ENCODE data around the gene SUCLA2. TPM values are rescaled to one million over a fixed set of nuclear protein-coding genes. Genes with fewer than 3 reads are reported as not detected.

Gene SUCLA2
- total and polyA plus RNA-seq, 2 donors (not counting 1 experiment from before 2014, with no cell fraction given) = 15.9 to 33.7 TPM

DNA sequence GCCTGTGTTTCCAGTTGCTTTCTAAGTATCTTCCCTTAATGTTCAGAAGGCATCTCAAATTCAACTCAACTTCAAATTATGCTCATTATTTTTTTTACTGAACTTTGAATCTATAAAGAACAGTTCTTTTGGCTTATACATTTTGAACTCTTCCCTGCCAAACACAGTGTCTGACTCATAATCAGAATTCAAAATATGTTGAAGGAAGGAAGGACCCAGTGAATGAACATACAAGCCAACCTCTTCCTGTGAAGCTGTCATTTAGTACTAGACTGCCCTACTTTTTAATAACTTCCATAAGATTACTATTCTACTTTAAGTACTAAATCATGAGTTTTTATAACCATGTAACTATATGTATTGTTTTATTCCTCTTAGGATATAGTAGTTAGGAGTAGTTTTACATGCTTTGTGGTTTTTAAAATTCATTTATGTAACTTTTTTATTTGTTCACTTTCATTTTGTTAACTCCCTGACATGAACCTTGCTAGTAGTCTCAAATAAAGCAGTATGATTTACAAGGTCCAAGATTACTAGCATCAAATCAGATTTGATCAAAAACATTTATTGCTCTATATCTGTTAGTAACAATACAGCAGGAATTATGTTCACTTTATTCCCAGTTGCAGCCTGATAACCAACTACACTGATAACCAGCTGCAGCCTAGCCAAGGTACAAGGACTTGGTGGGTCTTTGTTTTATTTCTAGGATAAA is 42.9 kb upstream of the SUCLA2 start:
- TF ChIP-seq EZH2 (IDR thresholded peaks at IDR 0.05; ENCODE audit: borderline replicate concordance, insufficient read depth, low read depth, low read length, poor library complexity, severe bottlenecking) = no peak
- TF ChIP-seq, protein P1, sequence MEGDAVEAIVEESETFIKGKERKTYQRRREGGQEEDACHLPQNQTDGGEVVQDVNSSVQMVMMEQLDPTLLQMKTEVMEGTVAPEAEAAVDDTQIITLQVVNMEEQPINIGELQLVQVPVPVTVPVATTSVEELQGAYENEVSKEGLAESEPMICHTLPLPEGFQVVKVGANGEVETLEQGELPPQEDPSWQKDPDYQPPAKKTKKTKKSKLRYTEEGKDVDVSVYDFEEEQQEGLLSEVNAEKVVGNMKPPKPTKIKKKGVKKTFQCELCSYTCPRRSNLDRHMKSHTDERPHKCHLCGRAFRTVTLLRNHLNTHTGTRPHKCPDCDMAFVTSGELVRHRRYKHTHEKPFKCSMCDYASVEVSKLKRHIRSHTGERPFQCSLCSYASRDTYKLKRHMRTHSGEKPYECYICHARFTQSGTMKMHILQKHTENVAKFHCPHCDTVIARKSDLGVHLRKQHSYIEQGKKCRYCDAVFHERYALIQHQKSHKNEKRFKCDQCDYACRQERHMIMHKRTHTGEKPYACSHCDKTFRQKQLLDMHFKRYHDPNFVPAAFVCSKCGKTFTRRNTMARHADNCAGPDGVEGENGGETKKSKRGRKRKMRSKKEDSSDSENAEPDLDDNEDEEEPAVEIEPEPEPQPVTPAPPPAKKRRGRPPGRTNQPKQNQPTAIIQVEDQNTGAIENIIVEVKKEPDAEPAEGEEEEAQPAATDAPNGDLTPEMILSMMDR (IDR thresholded peaks at IDR 0.05) = no peak
- Histone ChIP-seq H3K4me3 (ENCODE audit: control extremely low read depth in 1 of 5, extremely low read depth in 1 of 5, insufficient read depth in 1 of 5, low read depth in 2 of 5, low read length in 4 of 5) (no peak overlapping the region), H3K4me2 (replicated peaks; ENCODE audit: low read depth, low read length, poor library complexity, severe bottlenecking) (no peak overlapping the region), H3K79me2 (ENCODE audit: control insufficient read depth, insufficient read depth, low read length) (no peaks in the 10 kb centered on the region), H4K20me1 (ENCODE audit: control insufficient read depth, insufficient read depth, low read length, poor library complexity, severe bottlenecking) (no peaks in the 10 kb centered on the region), H3K27me3 (replicated peaks in 1 of 4; ENCODE audit: control extremely low read depth in 1 of 4, control insufficient read depth in 3 of 4, insufficient read depth in 4 of 4, low read length in 3 of 4) (no peaks in the 10 kb centered on the region), H3K27ac (ENCODE audit: low read length in 2 of 2) (no peak overlapping the region), H2AFZ (ENCODE audit: insufficient read depth, low read depth, low read length, poor library complexity, severe bottlenecking) (no peak overlapping the region), H3K9me3 (ENCODE audit: control extremely low read depth in 1 of 3, control insufficient read depth in 2 of 3, insufficient read depth in 1 of 3, low read length in 2 of 3) (no peaks in the 10 kb centered on the region), H3K9ac (ENCODE audit: low read length) (no peak overlapping the region), H3K4me1 (ENCODE audit: control insufficient read depth in 2 of 2, insufficient read depth in 2 of 2, low read length in 2 of 2) (no peaks in the 10 kb centered on the region), H3K36me3 (replicated peaks in 1 of 2; ENCODE audit: control extremely low read depth in 1 of 2, control insufficient read depth in 1 of 2, extremely low read depth in 1 of 2, insufficient read depth in 2 of 2, low read length in 1 of 2) (peaks cover 0 to 14% of the 10 kb centered on the region in 2 experiments)
- intact Hi-C loops (cut with micrococcal nuclease) = no loop called here
- H3K27ac Mint-ChIP-seq = no peak overlapping the region
- ChIA-PET POLR2A (no interaction called here), CTCF (interaction anchor here (0.6 to 0.9 kb wide), 2 partner anchors 22 to 1754 kb away, joined by 3 read pairs; no protein-coding TSS in a partner anchor)
- DNase-seq = no peak
- peaks cover 3% of the 10 kb centered on the region for H3K4me1 Mint-ChIP-seq
- no peaks in the 10 kb centered on the region for H3K27me3 Mint-ChIP-seq
- H3K4me3 Mint-ChIP-seq = no peak overlapping the region
- H3K9me3 Mint-ChIP-seq (ENCODE audit: insufficient read depth) = no peaks in the 10 kb centered on the region
- ATAC-seq (ENCODE audit: low read depth) = no peak

DNA sequence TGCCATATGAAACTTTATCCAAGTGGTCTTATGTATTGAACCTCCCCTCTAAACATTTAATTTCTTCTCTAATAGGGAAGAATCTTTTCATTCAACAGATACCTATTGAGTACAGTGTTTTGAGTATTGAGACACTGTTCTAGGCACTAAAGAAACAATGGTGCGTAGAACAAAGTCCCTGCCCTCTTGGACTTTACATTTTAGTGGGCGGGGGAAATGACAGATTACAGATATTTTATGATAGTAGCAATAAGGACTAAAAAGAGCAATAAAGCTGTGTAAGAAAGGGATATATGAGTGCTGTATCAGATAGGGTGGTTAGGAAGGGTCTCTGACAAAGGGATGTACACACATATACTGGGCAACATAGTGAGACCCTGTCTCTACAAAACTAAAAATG is 41.8 kb upstream of the SUCLA2 start:
- H4K20me1 ChIP-seq (ENCODE audit: control insufficient read depth, insufficient read depth, low read length, poor library complexity, severe bottlenecking) = no peaks in the 10 kb centered on the region
- H3K79me2 ChIP-seq (ENCODE audit: control insufficient read depth, insufficient read depth, low read length) = no peaks in the 10 kb centered on the region
- CTCF ChIA-PET = no interaction called here
- Mint-ChIP-seq H3K27me3 (no peaks in the 10 kb centered on the region), H3K4me1 (peaks cover 11% of the 10 kb centered on the region), H3K9me3 (ENCODE audit: insufficient read depth) (no peaks in the 10 kb centered on the region), H3K27ac (no peak overlapping the region), H3K4me3 (no peak overlapping the region)
- TF ChIP-seq EZH2 (IDR thresholded peaks at IDR 0.05; ENCODE audit: borderline replicate concordance, insufficient read depth, low read depth, low read length, poor library complexity, severe bottlenecking) = no peak
- TF ChIP-seq, protein P1 (IDR thresholded peaks at IDR 0.05) = no peak
- no peak overlapping the region for H3K4me3 ChIP-seq (ENCODE audit: control extremely low read depth in 1 of 5, extremely low read depth in 1 of 5, insufficient read depth in 1 of 5, low read depth in 2 of 5, low read length in 4 of 5)
- H3K4me2 ChIP-seq (replicated peaks; ENCODE audit: low read depth, low read length, poor library complexity, severe bottlenecking) = no peak overlapping the region
- WGBS (ENCODE audit: insufficient coverage) = no CpG with 5 or more reads among the region's 2 CpGs
- POLR2A ChIA-PET = no interaction called here
- peaks cover 7 to 9% of the 10 kb centered on the region in 2 donors for H3K4me1 ChIP-seq (ENCODE audit: control insufficient read depth in 2 of 2, insufficient read depth in 2 of 2, low read length in 2 of 2)
- no peak overlapping the region for H3K27ac ChIP-seq (ENCODE audit: low read length in 2 of 2)
- intact Hi-C loops (cut with micrococcal nuclease) = no loop called here
- ATAC-seq (ENCODE audit: low read depth) (no peak), DNase-seq (no peak)
- H3K27me3 ChIP-seq (replicated peaks in 1 of 4; ENCODE audit: control extremely low read depth in 1 of 4, control insufficient read depth in 3 of 4, insufficient read depth in 4 of 4, low read length in 3 of 4) = no peaks in the 10 kb centered on the region
- no peak overlapping the region for H3K9ac ChIP-seq (ENCODE audit: low read length)
- H3K9me3 ChIP-seq (ENCODE audit: control extremely low read depth in 1 of 3, control insufficient read depth in 2 of 3, insufficient read depth in 1 of 3, low read length in 2 of 3) = no peaks in the 10 kb centered on the region
- no peak overlapping the region for H2AFZ ChIP-seq (ENCODE audit: insufficient read depth, low read depth, low read length, poor library complexity, severe bottlenecking)
- peaks cover 0 to 6% of the 10 kb centered on the region in 2 experiments for H3K36me3 ChIP-seq (replicated peaks in 1 of 2; ENCODE audit: control extremely low read depth in 1 of 2, control insufficient read depth in 1 of 2, extremely low read depth in 1 of 2, insufficient read depth in 2 of 2, low read length in 1 of 2)
